Fibroblast of the aortic adventitia (primary cell): Measurements from ENCODE around the gene AGTR1. TPM values are rescaled to one million over a fixed set of nuclear protein-coding genes. Genes with fewer than 3 reads are reported as not detected.

ENCODE experiments used
- DNase-seq: peaks from one replicate; pipeline ENCODE4 v3.0.0-alpha.2; 2010; ENCODE audit warnings: low read depth
- H3K4me3 ChIP-seq: 2 replicates; pipeline ENCODE4 v1.5.1; 2011; ENCODE audit warnings: low read depth, mild to moderate bottlenecking, control low read depth, low read length, moderate library complexity
- total RNA-seq: library from RNA; depleted of rRNA; stranded (reverse); fragments of >200 nt; gene quantifications from 2 replicates; pipeline ENCODE4 v1.2.3, GENCODE V29; 2012; ENCODE audit warnings: low replicate concordance
- TF ChIP-seq, protein P1 (sequence below): IDR thresholded peaks from 2 replicates; pipeline ENCODE4 v1.5.1; 2011; ENCODE audit warnings: mild to moderate bottlenecking, low read length, control low read depth, inconsistent platforms; ENCODE audit not compliant: insufficient read depth

The AGTR1 gene
- total RNA-seq, 1 donor, result 3.2 TPM

DNA sequence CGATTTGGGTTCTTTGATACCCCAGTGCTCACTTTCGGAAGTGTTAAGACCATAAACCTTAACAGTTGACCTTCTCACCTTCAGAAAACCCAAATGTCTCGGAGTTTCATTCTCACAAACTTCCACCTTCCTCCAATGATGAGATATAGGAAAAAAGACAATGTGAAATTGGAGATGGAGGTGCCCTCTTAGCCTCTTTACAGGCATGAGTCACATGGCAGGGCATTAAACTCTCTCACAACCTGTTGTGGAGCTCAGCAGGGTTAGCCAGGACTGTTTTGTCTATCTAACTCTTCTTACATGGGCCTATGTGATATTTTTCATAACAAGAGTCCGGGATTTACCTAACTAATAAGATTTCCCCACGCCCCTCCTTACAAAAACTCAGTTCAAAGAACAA lies 10.7 kb downstream of the AGTR1 start:
- no peak for DNase-seq
- TF ChIP-seq, protein P1, sequence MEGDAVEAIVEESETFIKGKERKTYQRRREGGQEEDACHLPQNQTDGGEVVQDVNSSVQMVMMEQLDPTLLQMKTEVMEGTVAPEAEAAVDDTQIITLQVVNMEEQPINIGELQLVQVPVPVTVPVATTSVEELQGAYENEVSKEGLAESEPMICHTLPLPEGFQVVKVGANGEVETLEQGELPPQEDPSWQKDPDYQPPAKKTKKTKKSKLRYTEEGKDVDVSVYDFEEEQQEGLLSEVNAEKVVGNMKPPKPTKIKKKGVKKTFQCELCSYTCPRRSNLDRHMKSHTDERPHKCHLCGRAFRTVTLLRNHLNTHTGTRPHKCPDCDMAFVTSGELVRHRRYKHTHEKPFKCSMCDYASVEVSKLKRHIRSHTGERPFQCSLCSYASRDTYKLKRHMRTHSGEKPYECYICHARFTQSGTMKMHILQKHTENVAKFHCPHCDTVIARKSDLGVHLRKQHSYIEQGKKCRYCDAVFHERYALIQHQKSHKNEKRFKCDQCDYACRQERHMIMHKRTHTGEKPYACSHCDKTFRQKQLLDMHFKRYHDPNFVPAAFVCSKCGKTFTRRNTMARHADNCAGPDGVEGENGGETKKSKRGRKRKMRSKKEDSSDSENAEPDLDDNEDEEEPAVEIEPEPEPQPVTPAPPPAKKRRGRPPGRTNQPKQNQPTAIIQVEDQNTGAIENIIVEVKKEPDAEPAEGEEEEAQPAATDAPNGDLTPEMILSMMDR, result no peak
- H3K4me3 ChIP-seq, result no peak overlapping the region

DNA sequence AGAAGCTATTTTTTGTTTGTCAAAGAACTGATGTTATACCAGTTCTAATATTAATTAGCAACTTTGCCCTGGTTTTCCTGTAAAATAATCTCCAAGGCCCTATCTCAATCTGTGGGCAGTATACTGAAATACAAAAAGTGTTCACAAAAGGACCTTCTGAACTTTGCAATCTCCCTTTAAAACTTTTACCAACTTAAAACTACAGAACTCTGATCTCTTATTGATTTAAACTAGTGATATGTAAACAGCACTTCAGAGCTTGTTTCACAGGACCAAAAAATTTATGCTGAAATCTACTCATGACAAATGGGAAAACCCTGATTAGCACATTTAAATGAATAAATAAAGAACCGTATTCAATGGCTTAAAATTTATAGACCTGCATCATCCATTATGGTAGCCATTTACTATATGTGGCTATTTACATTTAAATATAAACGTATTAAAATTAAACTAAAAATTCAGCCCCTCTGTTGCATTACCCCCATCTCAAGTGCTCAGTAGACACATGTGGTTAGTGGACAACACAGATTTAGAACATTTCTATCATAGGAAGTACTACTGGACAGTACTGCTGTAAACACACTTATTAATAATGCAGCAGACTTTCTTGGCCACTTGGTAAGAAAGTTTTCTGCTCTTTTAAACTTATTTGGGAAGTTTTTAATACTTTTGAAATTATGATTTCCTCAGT lies 12.0 kb downstream of the AGTR1 start:
- DNase-seq, result no peak
- TF ChIP-seq, protein P1, result no peak
- no peak overlapping the region for H3K4me3 ChIP-seq

DNA sequence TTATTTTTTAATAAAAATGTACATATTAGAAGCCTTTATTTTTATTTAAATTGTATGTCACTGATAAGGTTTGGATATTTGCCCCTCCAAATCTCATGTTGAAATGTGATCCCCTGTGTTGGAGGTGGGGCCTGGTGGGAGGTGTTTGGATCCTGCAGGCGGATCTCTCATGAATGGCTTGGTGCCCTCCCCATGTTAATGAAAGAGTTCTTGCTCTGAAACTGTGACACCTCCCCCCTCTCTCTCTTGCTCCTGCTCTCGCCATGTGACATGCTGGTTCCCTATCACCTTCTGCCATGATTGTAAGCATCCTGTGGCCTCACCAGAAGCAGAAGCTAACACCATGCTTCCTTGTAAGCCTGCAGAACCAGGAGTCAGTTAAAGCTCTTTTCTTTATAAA lies 13.0 kb downstream of the AGTR1 start:
- H3K4me3 ChIP-seq, result no peak overlapping the region
- no peak for DNase-seq
- TF ChIP-seq, protein P1, result no peak

DNA sequence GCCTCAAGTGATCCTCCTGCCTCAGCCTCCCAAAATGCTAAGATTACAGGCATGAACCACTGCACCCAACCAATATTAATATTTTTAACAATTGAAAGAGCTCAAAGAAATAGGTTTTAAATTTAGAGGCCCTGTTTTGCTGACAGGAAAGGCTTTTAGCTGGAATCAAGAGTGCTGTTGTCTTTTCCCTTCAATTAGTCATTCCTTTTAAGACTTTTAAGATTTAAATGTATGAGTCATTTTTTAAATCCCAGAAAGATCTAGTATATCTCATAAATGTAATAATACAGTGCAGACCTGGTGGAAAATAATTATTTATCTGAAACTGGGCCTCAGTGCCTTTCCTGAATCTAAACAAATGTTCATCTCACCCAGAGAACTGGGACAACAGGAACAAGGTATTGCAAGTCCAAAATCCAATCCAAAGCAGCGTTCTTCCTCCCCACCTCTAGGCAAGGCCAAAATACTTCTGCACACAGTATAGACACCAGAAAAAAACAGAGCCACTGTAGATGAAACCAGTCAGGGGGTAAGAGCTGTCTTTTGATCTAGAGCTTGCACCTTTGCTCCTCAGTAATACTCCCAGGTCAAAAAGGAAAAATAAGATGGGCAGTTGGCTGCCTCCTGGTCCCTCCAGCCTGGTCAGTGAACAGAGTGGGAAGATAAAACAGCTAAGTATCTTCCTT lies 14.4 kb downstream of the AGTR1 start:
- DNase-seq, result no peak
- TF ChIP-seq, protein P1, result no peak
- H3K4me3 ChIP-seq, result no peak overlapping the region

DNA sequence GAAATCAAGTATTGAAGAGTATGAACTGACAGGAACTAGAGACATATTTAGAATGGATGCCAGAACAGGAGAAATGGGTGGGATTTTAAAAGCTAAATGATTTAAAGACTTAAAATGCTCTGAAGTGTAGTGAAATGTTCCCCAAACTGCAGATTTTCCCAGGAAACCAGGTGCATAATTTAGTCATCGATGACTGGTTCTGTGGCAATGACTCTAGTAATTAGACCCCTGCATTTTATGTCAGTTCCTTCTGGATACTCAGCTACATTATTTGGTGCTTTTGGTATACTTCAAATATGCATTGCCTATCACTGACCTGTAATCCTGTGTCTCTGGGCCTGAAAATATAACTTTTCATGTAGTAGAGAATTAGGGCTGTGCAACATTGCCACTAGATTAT lies 16.8 kb downstream of the AGTR1 start:
- no peak overlapping the region for H3K4me3 ChIP-seq
- no peak for DNase-seq
- TF ChIP-seq, protein P1, result no peak

DNA sequence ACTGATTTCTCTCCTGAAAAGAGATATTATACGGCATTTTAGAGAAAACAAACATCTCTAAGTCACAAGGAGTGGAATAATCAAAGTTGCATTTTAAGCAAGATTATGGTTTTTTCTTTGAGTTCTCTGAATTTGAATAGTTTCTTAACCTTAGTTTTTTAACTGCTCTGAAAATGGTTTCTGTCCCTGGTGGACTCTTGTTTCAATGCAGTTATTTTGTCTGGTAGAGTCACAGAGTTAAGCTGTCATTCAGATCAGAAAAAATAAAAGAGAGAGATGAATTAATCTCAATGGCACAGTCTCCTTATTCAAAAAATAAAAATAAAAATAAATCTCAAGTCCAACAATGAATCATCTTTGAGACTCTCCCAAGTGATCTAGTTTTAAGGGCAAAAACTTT lies 19.0 kb downstream of the AGTR1 start:
- TF ChIP-seq, protein P1, result peak; percentile 18
- no peak overlapping the region for H3K4me3 ChIP-seq
- no peak for DNase-seq
